NCI-H1105 treated with DMSO at 0.1 percent for 48 hours (cell line): ENCODE measurements around the gene PILRB.
"Not testable (repeated sequence)": the region's sequence is repeated elsewhere in the genome, so short reads cannot be mapped to it uniquely, and the experiment has no call there.

Source experiments
- DNase-seq: peaks from one replicate; lab custom pipeline; 2025; lab: John Stamatoyannopoulos, UW

Gene PILRB

DNA sequence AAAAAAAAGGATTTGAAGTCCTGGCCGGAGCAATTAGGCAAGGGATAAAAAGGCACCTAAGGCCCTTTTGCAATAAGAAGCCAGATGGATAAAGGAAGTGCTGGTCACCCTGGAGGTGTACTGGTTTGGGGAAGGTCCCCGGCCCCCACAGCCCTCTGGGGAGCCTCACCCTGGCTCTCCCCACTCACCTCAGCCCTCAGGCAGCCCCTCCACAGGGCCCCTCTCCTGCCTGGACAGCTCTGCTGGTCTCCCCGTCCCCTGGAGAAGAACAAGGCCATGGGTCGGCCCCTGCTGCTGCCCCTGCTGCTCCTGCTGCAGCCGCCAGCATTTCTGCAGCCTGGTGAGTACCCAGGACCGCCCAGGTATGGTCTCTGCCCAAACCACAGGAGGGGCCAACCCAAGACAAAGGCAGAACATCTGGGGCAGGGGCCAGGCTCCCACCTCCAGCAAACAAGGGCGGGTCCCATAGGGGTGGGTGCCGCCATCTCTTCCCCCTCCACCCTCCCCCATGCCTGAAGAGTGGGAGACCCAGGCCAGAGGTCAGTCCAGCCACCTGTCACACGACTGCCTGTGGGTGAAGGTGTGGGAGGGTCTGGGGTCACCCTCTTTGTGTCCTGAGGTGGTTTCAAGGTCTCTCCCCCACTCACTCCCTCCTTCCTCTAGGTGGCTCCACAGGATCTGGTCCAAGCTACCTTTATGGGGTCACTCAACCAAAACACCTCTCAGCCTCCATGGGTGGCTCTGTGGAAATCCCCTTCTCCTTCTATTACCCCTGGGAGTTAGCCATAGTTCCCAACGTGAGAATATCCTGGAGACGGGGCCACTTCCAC lies at the start of gene PILRB:
Gene PILRB (plus strand): TSS at position 91 of the 830 bp plus-strand sequence. CDS start 186 bp downstream, at position 277.
- no peak for DNase-seq

DNA sequence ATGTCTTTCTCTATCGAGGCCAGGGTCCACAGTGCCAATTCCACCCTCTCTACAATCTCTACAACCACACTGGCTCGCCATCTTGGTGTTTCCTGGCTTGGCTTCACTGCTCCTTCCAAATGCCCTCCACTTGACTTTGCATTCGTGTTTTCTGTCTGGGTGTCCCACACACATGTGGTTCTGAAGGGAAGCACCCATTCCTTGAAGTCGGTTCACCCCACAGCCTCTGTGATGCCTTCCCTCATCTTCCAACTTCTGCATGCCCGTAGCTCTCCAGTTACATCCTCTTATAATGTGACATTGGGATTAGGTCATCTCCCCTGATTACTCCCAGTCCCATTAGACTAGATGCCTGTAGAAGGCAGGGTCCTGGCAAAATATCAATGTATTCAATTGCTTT lies 39.6 kb upstream of the PILRB start:
- not testable (repeated sequence) for DNase-seq

DNA sequence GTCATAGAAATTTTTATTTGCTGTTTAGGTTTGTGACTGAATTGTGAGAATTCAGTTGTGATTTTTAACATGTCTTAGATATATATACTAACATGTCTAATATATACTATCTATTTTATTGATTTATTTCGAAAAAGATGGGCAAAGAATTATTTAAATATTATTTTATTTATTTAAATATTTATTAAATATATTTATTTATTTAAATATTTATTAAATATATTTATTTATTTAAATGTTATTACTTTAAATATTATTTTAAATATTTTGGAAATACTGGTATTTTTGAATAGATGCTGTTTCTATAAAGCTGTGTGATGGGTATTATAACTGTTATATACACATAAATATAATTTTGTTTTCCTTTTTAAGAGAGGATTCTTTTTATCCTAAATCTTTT lies 36.3 kb upstream of the PILRB start:
- not testable (repeated sequence) for DNase-seq

DNA sequence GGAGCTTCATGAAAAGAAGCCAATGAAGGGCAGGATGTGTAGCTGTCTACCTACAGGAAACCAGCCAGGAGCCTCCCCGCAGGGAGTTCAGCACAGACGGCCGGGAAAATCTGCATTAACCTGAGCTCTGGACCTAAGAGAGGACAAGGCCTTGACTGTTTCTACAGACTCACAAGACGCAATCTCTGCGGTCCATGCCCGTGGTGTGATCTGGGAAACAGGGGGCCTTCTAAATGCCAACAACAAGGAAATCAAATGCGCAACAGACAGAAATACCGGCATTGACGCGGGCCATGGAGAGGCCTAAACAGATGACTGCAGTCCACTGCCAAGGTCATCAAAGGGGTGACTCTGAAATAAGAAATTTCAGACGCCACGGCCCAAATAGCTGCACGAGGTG lies 33.7 kb upstream of the PILRB start:
- DNase-seq, result not testable (repeated sequence)

DNA sequence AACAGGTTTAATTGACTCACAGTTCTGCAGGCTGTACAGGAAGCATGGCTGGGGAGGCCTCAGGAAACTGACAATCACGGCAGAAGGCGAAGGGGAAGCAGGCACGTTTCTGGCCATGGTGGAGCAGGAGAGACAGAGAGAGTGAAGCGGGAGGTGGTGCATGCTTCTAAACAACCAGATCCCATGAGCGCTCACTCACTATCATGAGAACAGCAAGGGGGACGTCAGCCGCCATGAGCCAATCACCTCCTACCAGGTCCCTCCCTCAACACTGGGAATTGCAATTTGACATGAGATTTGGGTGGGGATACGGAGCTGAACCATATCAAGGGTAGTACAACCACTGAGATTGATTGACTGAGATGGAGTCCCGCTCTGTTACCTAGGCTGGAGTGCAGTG lies 32.2 kb upstream of the PILRB start:
- DNase-seq, result not testable (repeated sequence)

DNA sequence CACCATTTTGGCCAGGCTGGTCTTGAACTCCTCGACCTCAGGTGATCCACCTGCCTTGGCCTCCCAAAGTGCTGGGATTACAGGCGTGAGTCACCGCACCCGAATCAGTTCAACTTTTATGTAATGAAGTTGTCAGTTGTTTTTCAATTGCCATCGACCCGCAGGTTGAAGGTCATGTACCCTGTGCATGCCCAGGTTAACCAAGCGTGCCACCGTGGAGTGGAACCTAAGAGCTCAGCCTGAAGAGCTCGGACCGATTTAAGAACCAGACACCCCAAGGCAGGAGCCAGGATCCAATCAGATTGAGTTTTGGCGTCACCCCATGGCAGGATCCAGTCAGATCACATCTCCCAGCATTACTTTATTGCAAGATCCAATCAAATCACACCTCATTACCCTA lies 31.0 kb upstream of the PILRB start:
- DNase-seq, result not testable (repeated sequence)

DNA sequence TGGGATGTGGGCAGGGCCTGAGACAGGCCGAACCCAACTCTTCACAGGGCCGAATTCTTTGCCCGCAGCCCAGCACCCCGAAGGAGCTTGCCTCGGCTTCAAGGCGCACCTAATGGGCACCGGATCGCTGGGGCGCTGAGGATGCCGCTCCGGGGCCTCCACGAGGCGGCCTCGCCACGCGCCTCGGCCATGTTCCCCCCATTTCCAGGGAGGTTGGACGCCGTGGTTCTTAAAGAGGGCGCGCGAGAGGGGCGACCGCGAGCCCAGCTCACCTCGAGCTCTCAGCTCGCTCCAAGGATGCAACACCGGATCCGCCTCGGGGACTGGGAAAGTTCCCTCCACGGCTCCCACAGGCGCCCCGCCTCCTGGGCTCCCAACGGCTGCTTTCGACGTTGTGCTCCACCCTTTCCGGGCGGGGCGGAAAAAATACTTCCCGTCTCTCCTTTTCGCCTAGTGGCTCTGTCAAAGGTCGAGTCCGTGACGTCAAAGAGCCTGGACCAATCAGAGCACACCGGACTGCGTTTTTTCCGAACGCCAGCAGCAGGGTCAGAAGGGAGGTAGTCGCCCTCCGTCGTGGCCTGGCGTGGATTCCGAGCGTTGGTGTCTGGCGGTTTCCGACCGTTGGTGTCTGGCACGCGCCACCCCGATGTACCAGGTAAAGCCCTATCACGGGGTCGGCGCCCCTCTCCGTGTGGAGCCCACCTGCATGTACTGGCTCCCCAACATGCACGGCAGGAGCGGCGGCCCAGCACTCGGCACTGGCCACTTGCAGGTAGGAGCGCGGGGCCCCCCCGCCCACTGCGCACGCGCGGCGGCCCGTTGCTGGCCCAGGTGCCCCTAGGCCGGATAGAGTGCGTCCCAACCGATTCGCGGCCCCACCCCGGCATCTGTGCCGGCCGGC lies 22.1 kb upstream of the PILRB start:
- DNase-seq, result peak; percentile 92

DNA sequence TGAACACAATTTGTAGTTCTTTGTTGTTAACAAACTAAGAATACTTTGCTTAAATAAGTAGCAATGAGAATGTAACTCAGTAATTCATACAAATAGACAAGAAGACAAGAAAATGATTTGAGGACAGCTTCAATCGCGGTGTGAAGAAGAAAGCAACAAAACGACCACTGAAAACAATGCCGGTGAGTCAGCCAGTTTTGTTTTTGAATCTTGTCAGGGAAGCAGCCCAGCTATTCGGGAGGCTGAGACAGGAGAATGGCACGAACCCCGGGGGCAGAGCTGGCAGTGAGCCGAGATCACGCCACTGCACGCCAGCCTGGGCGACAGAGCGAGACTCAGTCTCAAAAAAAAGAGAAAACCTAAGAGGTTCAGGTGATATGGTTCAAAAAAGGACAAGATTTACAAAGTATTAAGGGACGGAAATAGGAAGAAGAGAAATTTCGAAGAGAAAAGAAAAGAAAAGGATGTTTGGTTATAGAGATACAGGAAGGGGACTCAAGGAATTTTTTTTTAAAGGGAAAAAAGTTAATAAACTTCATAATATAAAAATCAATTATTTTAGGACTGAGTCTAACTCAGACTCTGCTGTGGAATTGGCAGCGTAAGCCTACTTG lies 19.7 kb upstream of the PILRB start:
- not testable (repeated sequence) for DNase-seq

DNA sequence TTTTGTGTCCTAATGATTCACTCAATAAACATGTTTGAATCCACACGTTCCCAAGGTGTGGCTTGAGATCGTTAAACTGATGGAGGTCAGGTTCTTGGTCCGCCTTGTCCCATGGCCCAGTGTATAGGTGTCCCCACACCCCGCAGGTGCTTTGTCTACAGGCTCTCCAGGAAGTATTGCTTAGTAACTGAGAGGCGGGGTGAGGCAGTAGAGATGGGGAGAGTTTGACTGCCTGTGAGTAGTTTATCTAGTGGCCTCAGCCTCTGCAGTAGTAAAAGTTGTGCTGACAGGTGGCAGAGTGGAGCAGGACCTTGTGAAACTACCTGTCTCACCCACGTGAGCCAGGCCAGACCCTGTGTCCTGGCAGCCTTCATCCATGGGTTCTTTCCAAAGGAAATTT lies 16.6 kb upstream of the PILRB start:
- DNase-seq, result not testable (repeated sequence)

DNA sequence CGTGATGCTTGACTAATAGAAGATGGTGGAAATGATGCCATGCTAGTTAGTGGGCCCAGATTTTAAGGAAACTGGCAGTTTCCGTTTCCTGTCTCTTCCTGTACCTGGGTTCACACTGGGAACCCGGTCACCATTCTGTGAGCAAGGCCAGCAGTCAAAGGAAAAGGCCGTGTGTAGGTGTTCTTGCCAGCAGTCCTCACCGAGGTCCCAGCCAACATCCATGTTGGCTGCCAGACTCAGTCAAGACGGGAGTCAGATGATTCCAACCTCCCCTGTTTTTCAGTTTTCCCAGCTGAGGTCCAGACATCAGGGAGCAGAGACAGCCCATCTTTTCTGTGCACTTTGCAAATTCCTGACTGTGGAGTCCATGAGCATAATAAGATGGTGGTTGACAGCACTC lies 15.2 kb upstream of the PILRB start:
- DNase-seq, result no peak

DNA sequence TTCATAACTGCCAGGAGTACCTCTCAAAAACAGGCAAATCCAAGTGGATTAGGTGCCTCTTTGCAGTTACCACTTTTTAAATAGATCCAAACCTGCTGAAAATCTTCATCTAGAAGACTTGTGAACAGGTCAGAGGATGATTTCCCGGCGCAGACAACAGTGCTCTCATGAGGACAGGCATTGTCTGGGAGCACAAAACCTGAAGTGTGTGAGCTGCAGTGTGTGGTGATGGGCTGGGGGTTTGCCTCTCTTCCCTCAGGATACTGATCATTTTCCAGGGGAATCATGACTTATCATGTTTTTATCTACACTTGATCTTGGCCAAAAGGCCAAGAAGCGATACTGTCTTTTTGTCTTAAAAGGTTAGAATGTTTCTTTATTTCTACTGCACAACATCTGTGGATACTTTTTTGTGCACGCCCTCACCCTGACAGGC lies 13.8 kb upstream of the PILRB start:
- DNase-seq, result not testable (repeated sequence)

DNA sequence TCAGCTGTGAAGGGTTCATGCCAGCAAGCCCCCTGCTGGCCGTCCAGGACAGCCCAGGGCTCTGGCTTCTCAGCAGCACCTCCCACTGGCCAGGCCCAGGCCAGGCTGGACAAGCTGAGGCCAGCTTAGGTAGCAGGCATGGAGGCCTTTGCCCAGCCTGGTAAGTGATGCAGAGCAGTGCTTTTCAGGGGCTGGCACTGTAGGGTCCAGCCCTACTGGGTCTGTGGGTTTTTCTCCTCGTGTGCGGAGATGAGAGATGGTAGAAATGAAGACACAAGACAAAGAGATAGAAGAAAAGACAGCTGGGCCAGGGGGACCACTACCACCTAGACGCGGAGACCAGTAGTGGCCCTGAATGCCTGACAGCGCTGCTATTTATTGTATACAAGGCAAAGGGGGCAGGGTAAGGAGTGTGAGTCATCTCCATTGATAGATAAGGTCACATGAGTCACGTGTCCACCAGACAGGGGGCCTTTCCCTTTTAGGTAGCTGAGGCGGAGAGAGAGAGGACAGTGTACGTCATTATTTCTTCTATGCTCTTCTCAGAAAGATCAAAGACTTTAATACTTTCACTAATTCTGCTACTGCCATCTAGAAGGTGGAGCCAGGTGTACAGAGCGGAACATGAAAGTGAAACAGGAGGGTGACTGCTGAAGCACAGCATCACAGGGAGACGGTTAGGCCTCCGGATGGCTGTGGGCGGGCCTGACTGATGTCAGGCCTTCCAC lies 13.2 kb upstream of the PILRB start:
- not testable (repeated sequence) for DNase-seq

DNA sequence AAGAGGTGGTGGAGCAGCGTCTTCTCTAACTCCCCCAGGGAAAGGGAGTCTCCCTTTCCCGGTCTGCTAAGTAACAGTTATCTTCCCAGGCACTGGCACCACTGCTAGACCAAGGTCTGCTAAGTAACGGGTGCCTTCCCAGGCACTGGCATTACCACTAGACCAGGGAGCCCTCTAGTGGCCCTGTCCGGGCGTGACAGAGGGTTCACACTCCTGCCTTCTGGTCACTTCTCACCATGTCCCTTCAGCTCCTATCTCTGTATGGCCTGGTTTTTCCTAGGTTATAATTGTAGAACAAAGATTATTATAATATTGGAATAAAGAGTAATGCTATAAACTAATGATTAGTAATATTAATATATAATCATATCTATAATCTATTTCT lies 12.6 kb upstream of the PILRB start:
- DNase-seq, result peak; percentile 31

DNA sequence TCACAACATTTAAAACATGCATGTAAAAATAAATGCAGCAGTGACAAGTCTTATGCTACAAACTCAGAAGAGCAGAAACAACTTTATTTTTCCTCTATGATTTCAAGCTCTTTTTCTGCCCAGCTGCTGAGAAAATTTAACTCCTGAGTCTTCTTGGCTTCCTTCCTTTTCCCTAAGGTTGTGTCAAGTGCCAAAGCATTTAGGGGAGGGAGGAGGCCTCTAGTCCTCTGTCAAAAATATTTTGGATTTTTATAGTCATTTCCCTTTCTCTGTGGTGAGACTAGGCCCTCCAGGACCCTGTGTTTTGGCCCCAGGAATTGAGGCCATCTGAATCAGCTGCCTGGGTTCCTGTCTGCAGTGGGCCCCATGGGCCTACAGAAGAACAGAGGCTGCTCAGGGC lies 11.0 kb upstream of the PILRB start:
- DNase-seq, result no peak

DNA sequence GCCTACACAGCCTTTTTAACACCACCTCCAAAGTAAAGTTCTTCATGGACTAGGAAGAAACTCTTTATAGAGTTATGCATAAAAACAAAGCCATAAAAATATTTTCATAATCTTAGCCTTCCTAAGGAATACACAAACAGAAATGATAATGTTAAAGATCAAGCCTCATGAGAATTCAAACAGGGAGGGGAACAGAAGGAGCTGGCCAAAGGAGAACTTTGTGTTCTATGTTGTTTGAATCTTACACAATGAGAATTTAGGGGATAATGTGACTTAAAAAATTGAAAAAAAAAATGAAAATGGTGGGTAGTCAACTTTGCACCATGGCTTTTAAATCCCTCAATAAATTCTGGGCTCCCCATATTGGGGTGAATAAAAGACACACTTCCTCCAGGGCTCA lies 9.1 kb upstream of the PILRB start:
- no peak for DNase-seq

DNA sequence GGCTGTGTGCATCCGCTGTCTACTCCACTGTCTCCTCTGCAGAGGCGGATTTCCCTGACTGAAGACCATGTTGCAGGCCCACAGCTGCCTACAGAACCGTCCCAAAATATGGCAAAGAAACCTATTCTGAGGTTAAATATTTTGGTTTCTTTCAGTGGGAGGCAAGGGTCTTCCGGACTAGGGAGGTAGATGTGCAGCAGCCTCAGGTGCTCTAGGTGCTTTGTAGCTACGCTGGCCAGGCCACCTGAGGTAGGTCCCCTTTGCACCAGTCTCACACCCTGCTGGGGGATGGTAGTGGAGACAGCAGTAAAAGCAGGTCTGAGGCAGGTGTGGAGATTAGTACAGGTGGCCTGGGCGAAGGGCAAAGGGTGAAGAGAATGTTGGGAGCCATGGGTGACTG lies 8.2 kb upstream of the PILRB start:
- DNase-seq, result no peak

DNA sequence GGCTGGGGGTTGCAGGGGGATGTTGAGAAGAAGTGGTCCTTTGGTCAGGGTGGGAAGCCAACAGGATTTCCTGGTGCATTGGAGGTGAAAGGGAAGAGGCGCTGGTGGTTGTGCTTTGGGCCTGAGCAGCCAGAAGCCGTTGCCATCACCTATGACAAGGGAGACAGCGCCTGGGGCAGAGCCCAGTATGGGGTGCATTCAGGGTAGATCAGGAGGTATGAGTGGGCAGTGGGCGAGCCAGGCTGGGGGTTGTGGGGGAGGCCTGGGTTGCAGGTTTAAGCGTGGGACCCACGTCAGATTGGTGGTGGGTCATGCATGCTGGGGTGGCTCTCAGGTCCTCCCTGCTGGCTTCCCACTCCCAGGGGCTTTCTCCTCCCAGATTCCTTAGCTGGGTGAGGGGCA lies 6.3 kb upstream of the PILRB start:
- DNase-seq, result no peak

DNA sequence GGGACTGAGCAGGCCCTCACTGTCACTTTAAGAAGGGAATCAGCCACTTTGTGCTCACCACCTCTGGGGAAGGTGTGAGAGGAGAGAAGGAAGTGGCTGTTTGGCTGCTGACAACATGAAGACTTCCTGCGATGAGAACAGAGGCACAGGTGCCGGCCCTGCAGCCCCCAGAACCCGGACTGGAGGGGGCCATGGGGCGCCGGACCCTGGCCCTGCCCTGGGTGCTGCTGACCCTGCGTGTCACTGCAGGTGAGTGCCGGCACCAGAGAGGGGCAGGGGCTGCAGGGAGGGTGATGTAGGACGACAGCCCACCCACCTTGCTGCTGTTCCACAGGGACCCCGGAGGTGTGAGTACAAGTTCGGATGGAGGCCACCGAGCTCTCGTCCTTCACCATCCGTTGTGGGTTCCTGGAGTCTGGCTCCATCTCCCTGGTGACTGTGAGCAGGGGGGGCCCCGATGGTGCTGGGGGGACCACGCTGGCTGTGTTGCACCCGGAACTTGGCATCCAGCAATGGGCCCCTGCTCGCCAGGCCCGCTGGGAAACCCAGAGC lies 5.6 kb upstream of the PILRB start:
- DNase-seq, result not testable (repeated sequence)

DNA sequence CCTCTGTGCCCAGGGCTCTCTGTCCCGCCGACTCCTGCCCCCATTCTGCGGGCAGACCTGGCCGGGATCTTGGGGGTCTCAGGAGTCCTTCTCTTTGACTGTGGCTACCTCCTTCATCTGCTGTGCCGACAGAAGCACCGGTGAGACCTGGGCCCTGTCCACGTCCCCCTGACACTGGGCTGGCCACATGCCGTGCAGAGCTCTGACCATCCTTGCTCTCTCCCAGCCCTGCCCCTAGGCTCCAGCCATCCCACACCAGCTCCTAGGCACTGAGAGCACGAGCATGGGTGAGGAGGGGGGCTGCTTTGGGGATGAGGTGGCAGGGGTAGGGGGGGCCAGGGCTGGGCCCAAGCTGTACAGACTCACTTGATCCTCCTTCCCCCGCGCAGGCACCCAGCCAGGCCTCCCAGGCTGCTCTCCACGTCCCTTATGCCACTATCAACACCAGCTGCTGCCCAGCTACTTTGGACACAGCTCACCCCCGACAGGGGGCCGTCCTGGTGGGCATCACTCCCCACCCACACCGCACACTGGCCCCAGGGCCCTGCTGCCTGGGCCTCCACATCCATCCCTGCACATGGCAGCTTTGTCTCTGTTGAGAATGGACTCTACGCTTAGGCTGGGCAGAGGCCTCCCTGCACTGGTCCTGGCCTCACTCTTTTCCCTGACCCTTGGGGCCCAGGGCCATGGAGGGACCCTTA lies 4.8 kb upstream of the PILRB start:
- DNase-seq, result no peak

DNA sequence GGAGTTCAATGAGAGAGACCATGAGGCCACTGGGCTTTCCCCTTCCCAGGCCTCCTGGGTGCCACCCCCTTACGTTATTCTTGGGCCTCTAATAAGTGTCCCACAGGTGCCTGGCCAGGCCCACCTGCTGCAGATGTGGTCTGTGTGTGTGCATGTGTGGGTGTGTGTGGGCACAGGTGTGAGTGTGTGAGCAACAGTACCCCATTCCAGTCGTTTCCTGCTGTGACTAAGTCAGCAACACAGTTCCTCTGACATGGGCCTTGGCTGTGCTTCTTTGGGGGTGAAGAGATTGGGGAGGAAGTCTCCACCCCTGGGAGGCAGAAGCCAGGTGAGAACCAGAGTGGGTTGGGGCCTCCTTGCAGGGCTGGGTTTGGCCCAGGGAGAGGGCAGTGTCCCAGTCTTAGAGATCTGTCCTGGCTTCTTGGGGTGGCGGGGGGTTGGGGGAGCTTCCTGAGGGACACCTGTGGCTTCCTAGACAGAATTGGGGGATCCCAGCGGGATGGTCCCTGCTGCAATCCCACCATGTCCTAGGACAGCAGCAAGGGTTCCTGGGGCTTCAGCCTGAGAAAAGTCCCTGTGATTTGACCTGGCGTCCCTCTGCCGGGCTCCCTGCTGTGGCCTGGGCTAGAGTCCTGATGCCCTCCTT lies 4.1 kb upstream of the PILRB start:
- DNase-seq, result no peak
